Measurements from ENCODE around the gene DDX21.

The DDX21 gene

DNA sequence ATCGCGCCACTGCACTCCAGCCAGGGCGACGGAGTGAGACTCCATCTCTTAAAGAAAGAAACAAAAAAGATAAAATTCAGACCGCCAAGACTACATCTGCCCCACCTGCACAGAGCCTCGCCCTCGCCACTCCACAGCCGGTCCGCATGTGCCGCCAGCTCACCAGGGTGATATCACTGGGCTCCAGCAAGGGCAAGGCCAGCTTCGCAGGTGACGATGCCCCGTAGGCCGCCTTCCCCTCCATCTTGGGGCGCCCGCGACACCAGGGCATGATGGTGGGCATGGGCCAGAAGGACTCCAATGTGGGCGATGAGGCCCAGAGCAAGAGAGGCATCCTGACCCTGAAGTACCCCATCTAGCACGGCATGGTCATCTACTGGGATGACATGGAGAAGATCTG lies 66.6 kb downstream of the DDX21 start:
- no peak for DNase-seq (ENCODE audit: low read depth)
- no peak overlapping the region for H3K4me3 ChIP-seq (ENCODE audit: low read depth, low read length)
- TF ChIP-seq, protein P1, sequence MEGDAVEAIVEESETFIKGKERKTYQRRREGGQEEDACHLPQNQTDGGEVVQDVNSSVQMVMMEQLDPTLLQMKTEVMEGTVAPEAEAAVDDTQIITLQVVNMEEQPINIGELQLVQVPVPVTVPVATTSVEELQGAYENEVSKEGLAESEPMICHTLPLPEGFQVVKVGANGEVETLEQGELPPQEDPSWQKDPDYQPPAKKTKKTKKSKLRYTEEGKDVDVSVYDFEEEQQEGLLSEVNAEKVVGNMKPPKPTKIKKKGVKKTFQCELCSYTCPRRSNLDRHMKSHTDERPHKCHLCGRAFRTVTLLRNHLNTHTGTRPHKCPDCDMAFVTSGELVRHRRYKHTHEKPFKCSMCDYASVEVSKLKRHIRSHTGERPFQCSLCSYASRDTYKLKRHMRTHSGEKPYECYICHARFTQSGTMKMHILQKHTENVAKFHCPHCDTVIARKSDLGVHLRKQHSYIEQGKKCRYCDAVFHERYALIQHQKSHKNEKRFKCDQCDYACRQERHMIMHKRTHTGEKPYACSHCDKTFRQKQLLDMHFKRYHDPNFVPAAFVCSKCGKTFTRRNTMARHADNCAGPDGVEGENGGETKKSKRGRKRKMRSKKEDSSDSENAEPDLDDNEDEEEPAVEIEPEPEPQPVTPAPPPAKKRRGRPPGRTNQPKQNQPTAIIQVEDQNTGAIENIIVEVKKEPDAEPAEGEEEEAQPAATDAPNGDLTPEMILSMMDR (IDR thresholded peaks at IDR 0.05; ENCODE audit: low read depth, low read length, missing control alignments), result no peak
- in situ Hi-C loops (cut with HindIII; ENCODE audit: low sequenced_read_pairs), result no loop called here

DNA sequence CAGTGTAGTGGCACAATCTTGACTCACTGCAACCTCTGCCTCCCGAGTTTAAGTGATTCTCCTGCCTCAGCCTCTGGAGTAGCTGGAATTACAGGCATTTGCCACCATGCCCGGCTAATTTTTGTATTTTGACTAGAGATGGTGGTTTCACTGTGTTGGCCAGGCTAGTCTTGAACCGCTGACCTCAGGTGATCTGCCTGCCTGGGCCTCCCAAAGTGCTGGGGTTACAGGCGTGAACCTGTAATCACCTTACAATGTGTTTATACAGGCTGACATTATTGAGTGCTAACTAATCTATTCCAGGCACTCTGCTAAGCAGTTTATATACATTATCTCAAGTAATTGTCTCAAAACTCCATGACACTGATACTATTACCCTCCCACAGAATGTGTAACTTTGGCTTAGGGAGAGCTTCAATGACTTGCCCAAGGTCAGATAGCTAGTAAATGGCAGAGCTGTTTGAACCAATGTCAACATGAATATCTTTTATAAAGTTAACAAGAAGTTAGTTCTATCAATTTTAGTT lies 69.5 kb downstream of the DDX21 start:
- TF ChIP-seq, protein P1 (IDR thresholded peaks at IDR 0.05; ENCODE audit: low read depth, low read length, missing control alignments), result no peak
- DNase-seq (ENCODE audit: low read depth), result no peak
- in situ Hi-C loops (cut with HindIII; ENCODE audit: low sequenced_read_pairs), result no loop called here
- no peak overlapping the region for H3K4me3 ChIP-seq (ENCODE audit: low read depth, low read length)

DNA sequence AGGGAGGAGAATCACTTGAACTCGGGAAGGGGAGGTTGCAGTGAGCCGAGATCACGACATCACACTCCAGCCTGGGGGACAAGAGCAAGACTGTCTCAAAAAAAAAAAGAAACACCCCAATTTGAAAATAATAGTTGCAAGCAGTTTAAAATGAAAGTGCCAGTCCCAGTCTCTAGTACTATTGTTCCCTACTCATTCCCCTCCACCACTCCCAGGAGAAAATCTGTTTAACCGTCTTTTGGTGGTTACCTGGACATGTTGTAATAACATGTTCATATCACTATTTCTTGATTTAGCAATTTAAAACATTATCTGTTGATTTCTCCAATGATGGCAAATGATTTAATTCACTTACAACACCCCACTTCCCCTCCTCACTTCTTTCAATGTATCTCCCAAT lies 77.3 kb downstream of the DDX21 start:
- in situ Hi-C loops (cut with HindIII; ENCODE audit: low sequenced_read_pairs), result no loop called here
- TF ChIP-seq, protein P1 (IDR thresholded peaks at IDR 0.05; ENCODE audit: low read depth, low read length, missing control alignments), result no peak
- no peak for DNase-seq (ENCODE audit: low read depth)
- H3K4me3 ChIP-seq (ENCODE audit: low read depth, low read length), result no peak overlapping the region

All from astrocyte of the cerebellum (primary cell).